BE2C (cell line): Measurements from ENCODE around the gene CYP19A1.
"Not testable (repeated sequence)": the region's sequence is repeated elsewhere in the genome, so short reads cannot be mapped to it uniquely, and the experiment has no call there.

Experiments used
- DNase-seq: peaks from one replicate; pipeline ENCODE4 v3.0.0-alpha.2; 2020
- H3K27me3 ChIP-seq: fragments of 250-450 bp; sonication (Bioruptor Pico); 2 replicates; pipeline ENCODE4 v1.5.1; 2020; ENCODE audit warnings: mild to moderate bottlenecking
- H3K36me3 ChIP-seq: fragments of 250-450 bp; sonication (Bioruptor Pico); 2 replicates; pipeline ENCODE4 v1.5.1; 2020; ENCODE audit warnings: mild to moderate bottlenecking
- H3K4me1 ChIP-seq: fragments of 250-450 bp; sonication (Bioruptor Pico); 2 replicates; pipeline ENCODE4 v1.5.1; 2020
- H3K4me3 ChIP-seq: 2 replicates; pipeline ENCODE4 v1.5.1; 2011; ENCODE audit warnings: low read depth, low read length
- H3K9me3 ChIP-seq: fragments of 250-450 bp; sonication (Bioruptor Pico); 2 replicates; pipeline ENCODE4 v1.5.1; 2020
- TF ChIP-seq, protein P1 (sequence below): IDR thresholded peaks from 2 replicates; pipeline ENCODE4 v1.5.1; 2012; ENCODE audit warnings: mild to moderate bottlenecking, low read depth, low read length

The CYP19A1 gene

DNA sequence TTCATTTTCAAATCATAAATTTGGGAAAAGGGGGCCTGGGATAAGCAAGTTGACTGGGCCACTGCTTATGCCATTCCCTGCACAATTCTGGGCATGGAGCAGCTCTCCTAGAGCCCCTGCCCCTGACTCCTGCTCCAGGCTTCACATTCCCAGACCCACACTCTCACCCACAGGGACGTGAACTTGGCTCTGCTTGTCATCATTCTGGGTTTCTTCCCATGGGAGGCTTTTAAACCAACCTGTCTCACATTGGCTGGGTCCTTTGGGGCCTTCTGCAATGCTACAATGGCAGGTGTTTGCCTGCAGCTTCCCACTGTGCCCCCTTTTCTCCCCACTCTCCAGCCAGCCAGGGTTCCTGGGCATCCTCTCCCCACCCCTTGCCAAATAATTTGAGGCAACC is 49.1 kb downstream of the CYP19A1 start:
- no peaks in the 10 kb centered on the region for H3K9me3 ChIP-seq
- H3K36me3 ChIP-seq: no peaks in the 10 kb centered on the region
- DNase-seq: no peak
- no peaks in the 10 kb centered on the region for H3K4me1 ChIP-seq
- H3K4me3 ChIP-seq: no peak overlapping the region
- TF ChIP-seq, protein P1, sequence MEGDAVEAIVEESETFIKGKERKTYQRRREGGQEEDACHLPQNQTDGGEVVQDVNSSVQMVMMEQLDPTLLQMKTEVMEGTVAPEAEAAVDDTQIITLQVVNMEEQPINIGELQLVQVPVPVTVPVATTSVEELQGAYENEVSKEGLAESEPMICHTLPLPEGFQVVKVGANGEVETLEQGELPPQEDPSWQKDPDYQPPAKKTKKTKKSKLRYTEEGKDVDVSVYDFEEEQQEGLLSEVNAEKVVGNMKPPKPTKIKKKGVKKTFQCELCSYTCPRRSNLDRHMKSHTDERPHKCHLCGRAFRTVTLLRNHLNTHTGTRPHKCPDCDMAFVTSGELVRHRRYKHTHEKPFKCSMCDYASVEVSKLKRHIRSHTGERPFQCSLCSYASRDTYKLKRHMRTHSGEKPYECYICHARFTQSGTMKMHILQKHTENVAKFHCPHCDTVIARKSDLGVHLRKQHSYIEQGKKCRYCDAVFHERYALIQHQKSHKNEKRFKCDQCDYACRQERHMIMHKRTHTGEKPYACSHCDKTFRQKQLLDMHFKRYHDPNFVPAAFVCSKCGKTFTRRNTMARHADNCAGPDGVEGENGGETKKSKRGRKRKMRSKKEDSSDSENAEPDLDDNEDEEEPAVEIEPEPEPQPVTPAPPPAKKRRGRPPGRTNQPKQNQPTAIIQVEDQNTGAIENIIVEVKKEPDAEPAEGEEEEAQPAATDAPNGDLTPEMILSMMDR: no peak
- H3K27me3 ChIP-seq: no peaks in the 10 kb centered on the region

DNA sequence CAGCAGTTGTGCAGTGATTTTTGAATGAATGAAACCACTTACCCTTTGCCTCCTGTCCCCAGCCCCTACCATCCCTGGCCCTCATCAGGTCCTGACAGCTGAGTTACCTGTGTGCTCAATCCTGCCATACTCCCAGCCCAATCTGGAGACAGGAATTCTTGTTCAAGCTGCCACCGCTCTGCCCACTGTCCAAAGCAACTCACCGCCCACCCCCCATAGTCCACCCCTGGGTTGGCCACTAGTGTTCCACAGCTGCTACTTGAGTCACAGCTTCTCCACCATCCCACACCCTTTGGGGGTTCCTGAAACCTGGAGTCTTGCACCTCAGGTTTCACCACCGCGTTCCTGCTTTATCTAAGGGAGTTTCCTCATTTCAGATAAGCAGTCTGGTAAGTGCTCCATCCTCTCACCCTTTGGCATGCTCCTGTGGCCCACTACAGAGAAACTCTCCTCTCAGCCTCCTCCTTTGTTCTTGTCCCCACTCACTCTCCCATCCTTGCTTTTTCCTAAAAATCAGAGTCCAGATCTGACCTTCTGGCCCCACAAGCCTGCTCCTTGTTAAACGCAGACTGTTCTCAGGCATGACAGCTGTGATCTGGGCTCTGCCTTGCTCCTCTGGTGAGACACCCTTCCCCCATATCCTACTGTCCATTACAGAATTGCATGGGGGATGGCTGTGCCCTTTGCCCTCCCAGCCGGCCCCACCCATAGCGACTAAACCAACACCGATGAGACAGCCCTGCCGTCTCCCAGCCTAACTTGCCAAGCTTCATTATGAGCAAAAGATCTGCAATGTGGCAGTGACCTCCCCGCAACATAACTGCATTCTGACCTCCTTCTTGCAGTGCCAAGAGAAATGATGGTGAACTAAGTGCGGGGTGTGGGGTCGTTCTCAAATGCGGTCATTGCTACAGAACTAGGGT is 50.0 kb downstream of the CYP19A1 start:
- no peaks in the 10 kb centered on the region; the same call in 1 of the 2 replicates for H3K4me1 ChIP-seq
- H3K36me3 ChIP-seq: no peaks in the 10 kb centered on the region
- H3K27me3 ChIP-seq: no peaks in the 10 kb centered on the region
- DNase-seq: no peak
- TF ChIP-seq, protein P1: no peak
- H3K4me3 ChIP-seq: no peak overlapping the region
- H3K9me3 ChIP-seq: no peaks in the 10 kb centered on the region; the same call in 1 of the 2 replicates

DNA sequence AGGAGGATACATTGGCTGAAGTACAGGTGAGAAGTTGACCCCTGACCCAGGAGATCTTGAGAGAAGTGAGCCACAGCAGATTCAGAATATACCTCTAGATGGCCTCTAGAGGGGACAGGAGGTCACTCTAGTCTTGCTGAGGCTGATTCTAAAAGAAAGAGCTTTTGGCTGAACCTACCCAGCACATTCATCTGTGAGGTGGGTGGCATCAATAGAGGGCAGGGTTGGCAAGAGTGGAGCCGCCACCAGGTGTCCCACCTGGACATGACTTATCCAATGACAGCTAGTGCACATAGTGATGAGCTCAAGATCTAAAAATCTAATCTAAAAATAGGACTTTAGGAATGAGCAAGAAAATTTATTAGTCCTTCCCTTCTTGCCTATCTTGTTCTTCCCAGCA is 51.6 kb downstream of the CYP19A1 start:
- no peak overlapping the region for H3K4me3 ChIP-seq
- DNase-seq: no peak
- H3K4me1 ChIP-seq: peaks cover 3% of the 10 kb centered on the region
- H3K9me3 ChIP-seq: no peaks in the 10 kb centered on the region; the same call in 1 of the 2 replicates
- H3K27me3 ChIP-seq: no peaks in the 10 kb centered on the region
- no peaks in the 10 kb centered on the region for H3K36me3 ChIP-seq
- TF ChIP-seq, protein P1: no peak

DNA sequence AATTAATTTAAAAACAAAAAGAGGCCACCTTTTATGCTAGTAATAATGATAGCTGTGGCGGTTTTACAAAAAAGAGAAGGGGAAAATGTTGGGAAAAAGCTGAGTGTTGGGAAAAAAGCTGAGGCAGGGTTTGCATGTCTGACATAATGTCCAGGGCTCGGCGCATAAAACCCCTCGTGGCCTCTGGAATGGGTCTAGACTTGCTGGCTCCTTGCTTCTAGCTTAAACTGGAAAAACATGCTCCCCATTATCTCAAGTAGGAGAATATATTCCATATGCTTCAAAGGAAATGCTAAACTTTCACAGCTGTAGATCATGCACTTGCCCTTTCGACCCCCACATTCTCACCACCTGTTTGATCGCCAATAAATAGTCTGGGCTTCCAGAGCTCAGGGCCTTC is 53.0 kb downstream of the CYP19A1 start:
- H3K9me3 ChIP-seq: no peaks in the 10 kb centered on the region; the same call in 1 of the 2 replicates
- TF ChIP-seq, protein P1: no peak
- no peaks in the 10 kb centered on the region for H3K36me3 ChIP-seq
- H3K4me3 ChIP-seq: no peak overlapping the region
- no peak for DNase-seq
- H3K27me3 ChIP-seq: no peaks in the 10 kb centered on the region
- H3K4me1 ChIP-seq: peaks cover 5% of the 10 kb centered on the region

DNA sequence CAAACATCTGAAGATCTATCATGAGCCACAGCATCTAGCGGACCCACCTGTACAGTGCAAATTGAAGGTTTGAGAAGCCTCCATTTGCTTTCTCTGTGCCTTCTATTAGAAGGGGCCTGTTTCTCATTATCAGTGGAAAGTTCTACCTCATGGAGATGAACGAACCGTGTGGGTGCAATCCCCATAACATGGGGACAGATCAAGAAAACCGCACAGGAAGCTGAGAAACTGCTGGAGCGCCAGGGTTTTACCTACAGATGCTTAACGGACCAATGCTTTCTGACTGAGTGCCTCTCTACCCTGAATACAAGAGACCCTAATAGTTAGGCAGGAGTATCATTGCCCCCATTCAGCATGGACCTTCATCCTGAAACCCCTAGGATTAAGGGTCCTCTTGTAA is 53.5 kb downstream of the CYP19A1 start:
- H3K4me1 ChIP-seq: peaks cover 5% of the 10 kb centered on the region
- no peak overlapping the region for H3K4me3 ChIP-seq
- no peak for DNase-seq
- H3K9me3 ChIP-seq: no peaks in the 10 kb centered on the region; the same call in 1 of the 2 replicates
- H3K27me3 ChIP-seq: no peaks in the 10 kb centered on the region
- TF ChIP-seq, protein P1: no peak
- H3K36me3 ChIP-seq: no peaks in the 10 kb centered on the region

DNA sequence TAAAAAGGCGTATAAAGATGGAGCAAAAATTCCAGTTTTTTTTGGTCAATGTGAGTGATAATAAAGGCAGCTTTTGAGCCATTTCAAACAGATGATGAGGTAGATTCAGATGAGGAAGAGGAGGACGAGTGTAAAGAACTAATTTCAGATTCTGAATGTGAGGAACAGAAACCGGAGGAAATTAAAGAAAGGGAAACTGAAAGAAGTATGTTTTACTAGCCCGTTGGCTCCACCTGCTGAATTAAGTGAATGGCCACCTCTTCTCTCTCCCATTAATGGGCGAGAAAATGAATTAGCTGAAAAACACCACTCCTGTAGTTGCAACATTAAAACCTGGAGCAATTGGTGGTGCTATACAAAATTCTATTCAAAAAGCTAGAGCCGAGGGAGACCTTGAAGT is 55.4 kb downstream of the CYP19A1 start:
- peaks cover 5% of the 10 kb centered on the region for H3K4me1 ChIP-seq

DNA sequence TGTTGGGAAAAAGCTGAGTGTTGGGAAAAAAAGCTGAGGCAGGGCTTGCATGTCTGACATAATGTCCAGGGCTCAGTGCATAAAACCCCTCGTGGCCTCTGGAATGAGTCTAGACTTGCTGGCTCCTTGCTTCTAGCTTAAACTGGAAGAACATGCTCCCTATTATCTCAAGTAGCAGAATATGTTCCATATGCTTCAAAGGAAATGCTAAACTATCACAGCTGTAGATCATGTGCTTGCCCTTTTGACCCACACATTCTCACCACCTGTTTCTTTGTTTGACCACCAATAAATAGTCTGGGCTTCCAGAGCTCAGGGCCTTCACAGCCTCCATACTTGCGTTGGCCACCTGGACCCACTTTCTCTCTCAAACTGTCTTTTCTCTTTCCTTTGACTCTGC is 56.2 kb downstream of the CYP19A1 start:
- not testable (repeated sequence) for DNase-seq, H3K9me3 ChIP-seq, H3K4me1 ChIP-seq, H3K27me3 ChIP-seq, H3K36me3 ChIP-seq, H3K4me3 ChIP-seq

More for the DNA sequence above, 55.4 kb downstream of the CYP19A1 start:
- Histone ChIP-seq H3K36me3 (no peaks in the 10 kb centered on the region), H3K4me3 (no peak overlapping the region), H3K9me3 (no peaks in the 10 kb centered on the region; the same call in 1 of the 2 replicates), H3K27me3 (no peaks in the 10 kb centered on the region)
- TF ChIP-seq, protein P1: no peak
- DNase-seq: no peak
